SK-N-SH treated with all-trans-retinoic acid at 6 μM for 48 hours (cell line): ENCODE results near the gene SBF2.

Experiments used
- ATAC-seq: fragments of 200-7000 bp; cut with Tn5 transposase; 3 replicates; pipeline ENCODE4 v1.9.1; 2020; ENCODE audit warnings: mild to moderate bottlenecking, moderate library complexity
- ARNTL ChIP-seq: fragments of 450-650 bp; formaldehyde crosslinking; IDR thresholded peaks from 2 replicates; pipeline ENCODE4 v1.5.0; 2020; ENCODE audit warnings: low read depth, mild to moderate bottlenecking, moderate library complexity, borderline replicate concordance
- BACH2 ChIP-seq: fragments of 250-450 bp; sonication (Bioruptor Pico); IDR thresholded peaks from 2 replicates; pipeline ENCODE4 v1.9.0; 2021; ENCODE audit warnings: mild to moderate bottlenecking, borderline replicate concordance
- CSDC2 ChIP-seq: fragments of 250-450 bp; sonication (Bioruptor Pico); IDR thresholded peaks from 2 replicates; pipeline ENCODE4 v1.5.0; 2020; ENCODE audit warnings: mild to moderate bottlenecking, moderate library complexity
- CSRNP3 ChIP-seq: fragments of 250-450 bp; sonication (Bioruptor Pico); IDR thresholded peaks from 2 replicates; pipeline ENCODE4 v1.5.1; 2021; ENCODE audit warnings: mild to moderate bottlenecking, moderate library complexity
- ESRRG ChIP-seq: fragments of 250-450 bp; sonication (Bioruptor Pico); IDR thresholded peaks from 2 replicates; pipeline ENCODE4 v1.6.1; 2021; ENCODE audit warnings: mild to moderate bottlenecking
- GLIS3 ChIP-seq: fragments of 250-450 bp; sonication (Bioruptor Pico); IDR thresholded peaks from 2 replicates; pipeline ENCODE4 v1.5.0; 2020; ENCODE audit warnings: mild to moderate bottlenecking, moderate library complexity
- ISL1 ChIP-seq: fragments of 250-450 bp; sonication (Bioruptor Pico); IDR thresholded peaks from 2 replicates; pipeline ENCODE4 v2.1.2; 2022; ENCODE audit warnings: mild to moderate bottlenecking, moderate library complexity
- OSR1 ChIP-seq: fragments of 250-450 bp; sonication (Bioruptor Pico); IDR thresholded peaks from 2 replicates; pipeline ENCODE4 v1.8.0; 2022; ENCODE audit warnings: moderate library complexity, mild to moderate bottlenecking, inconsistent platforms
- PPARA ChIP-seq: fragments of 250-450 bp; sonication (Bioruptor Pico); IDR thresholded peaks from 2 replicates; pipeline ENCODE4 v1.5.0; 2020; ENCODE audit warnings: mild to moderate bottlenecking, borderline replicate concordance
- SNAI2 ChIP-seq: fragments of 250-450 bp; sonication (Bioruptor Pico); IDR thresholded peaks from 2 replicates; pipeline ENCODE4 v1.5.0; 2020; ENCODE audit warnings: mild to moderate bottlenecking, moderate library complexity
- TCF4 ChIP-seq: fragments of 250-450 bp; sonication (Bioruptor Pico); IDR thresholded peaks from 2 replicates; pipeline ENCODE4 v1.8.0; 2021; ENCODE audit warnings: mild to moderate bottlenecking, moderate library complexity, borderline replicate concordance
- ZC3H10 ChIP-seq: fragments of 250-450 bp; sonication (Bioruptor Pico); IDR thresholded peaks from 2 replicates; pipeline ENCODE4 v1.5.1; 2021; ENCODE audit warnings: mild to moderate bottlenecking, moderate library complexity
- ZFP3 ChIP-seq: fragments of 250-450 bp; sonication (Bioruptor Pico); IDR thresholded peaks from 2 replicates; pipeline ENCODE4 v1.5.0; 2020; ENCODE audit warnings: mild to moderate bottlenecking, moderate library complexity
- ZFP30 ChIP-seq: fragments of 450-650 bp; formaldehyde crosslinking; IDR thresholded peaks from 2 replicates; pipeline ENCODE4 v1.5.0; 2022; ENCODE audit warnings: mild to moderate bottlenecking, moderate library complexity
- ZNF565 ChIP-seq: fragments of 450-650 bp; formaldehyde crosslinking; conservative IDR thresholded peaks from 2 replicates; pipeline ENCODE4 v1.5.0; 2020; ENCODE audit warnings: low read depth, mild to moderate bottlenecking, moderate library complexity
- ZNF70 ChIP-seq: fragments of 450-650 bp; formaldehyde crosslinking; IDR thresholded peaks from 2 replicates; pipeline ENCODE4 v1.5.0; 2020; ENCODE audit warnings: mild to moderate bottlenecking, moderate library complexity
- TF ChIP-seq, protein P1 (sequence below): fragments of 250-450 bp; sonication (Bioruptor Pico); IDR thresholded peaks from 2 replicates; pipeline ENCODE4 v1.8.0; 2020; ENCODE audit warnings: mild to moderate bottlenecking, moderate library complexity, borderline replicate concordance
- TF ChIP-seq, protein P2 (sequence below): fragments of 250-450 bp; sonication (Bioruptor Pico); IDR thresholded peaks from 2 replicates; pipeline ENCODE4 v1.5.0; 2020; ENCODE audit warnings: mild to moderate bottlenecking, moderate library complexity
- TF ChIP-seq, protein P3 (sequence below): fragments of 250-450 bp; sonication (Bioruptor Pico); IDR thresholded peaks from 2 replicates; pipeline ENCODE4 v1.8.0; 2021; ENCODE audit warnings: low read depth, mild to moderate bottlenecking, moderate library complexity, borderline replicate concordance
- TF ChIP-seq, protein P4 (sequence below): fragments of 250-450 bp; sonication (Bioruptor Pico); IDR thresholded peaks from 2 replicates; pipeline ENCODE4 v1.5.1; 2020; ENCODE audit warnings: low read depth, mild to moderate bottlenecking, moderate library complexity

SBF2 gene

DNA sequence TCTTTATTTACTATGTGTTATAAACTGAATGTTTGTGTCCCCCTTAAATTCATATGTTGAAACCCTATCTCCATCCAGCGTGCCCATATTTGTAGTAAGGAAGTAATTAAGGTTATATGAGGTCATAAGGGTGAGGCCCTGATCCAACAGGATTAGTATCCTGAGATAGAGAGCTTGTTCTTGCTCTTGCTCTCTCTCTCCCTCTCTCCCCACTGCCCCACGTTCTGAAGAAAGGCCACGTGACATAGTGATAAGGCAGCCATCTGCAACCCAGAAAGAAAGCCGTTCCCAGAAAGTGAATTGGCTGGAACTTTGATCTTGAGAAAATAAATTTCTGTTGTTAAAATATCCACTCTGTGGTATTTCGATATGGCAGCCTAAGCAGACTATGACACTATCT lies 417.7 kb downstream of the SBF2 start:
- TF ChIP-seq ZFP3 (CRISPR knock-in tag), result no peak
- TF ChIP-seq GLIS3, result no peak
- no peak for TF ChIP-seq ZNF565 (CRISPR knock-in tag)
- TF ChIP-seq, protein P1, sequence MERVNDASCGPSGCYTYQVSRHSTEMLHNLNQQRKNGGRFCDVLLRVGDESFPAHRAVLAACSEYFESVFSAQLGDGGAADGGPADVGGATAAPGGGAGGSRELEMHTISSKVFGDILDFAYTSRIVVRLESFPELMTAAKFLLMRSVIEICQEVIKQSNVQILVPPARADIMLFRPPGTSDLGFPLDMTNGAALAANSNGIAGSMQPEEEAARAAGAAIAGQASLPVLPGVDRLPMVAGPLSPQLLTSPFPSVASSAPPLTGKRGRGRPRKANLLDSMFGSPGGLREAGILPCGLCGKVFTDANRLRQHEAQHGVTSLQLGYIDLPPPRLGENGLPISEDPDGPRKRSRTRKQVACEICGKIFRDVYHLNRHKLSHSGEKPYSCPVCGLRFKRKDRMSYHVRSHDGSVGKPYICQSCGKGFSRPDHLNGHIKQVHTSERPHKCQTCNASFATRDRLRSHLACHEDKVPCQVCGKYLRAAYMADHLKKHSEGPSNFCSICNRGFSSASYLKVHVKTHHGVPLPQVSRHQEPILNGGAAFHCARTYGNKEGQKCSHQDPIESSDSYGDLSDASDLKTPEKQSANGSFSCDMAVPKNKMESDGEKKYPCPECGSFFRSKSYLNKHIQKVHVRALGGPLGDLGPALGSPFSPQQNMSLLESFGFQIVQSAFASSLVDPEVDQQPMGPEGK, result no peak
- TF ChIP-seq ISL1 (CRISPR knock-in tag), result no peak
- TF ChIP-seq ESRRG (CRISPR knock-in tag), result no peak
- ATAC-seq, result no peak

DNA sequence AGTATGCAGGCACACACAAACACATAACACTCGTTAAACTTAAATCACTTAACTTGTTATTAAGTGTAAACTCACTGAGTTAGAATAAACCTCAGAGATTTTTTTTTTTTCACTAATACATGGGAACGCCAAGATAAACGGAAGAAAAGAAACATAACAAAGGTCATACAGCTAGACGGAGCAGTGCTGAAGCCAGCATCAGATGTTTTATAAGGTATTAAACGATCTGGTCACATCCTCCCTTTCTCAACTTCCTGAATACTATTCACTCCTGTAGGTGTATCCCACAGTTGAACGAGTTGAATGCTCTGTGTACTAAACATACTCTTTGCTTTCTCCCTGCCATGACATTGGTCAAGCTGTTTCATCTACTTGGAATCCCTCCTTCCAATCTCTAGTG lies 418.2 kb downstream of the SBF2 start:
- TF ChIP-seq TCF4 (CRISPR knock-in tag) (no peak), SNAI2 (CRISPR knock-in tag) (no peak), BACH2 (CRISPR knock-in tag) (no peak), CSDC2 (no peak)
- TF ChIP-seq, protein P2, sequence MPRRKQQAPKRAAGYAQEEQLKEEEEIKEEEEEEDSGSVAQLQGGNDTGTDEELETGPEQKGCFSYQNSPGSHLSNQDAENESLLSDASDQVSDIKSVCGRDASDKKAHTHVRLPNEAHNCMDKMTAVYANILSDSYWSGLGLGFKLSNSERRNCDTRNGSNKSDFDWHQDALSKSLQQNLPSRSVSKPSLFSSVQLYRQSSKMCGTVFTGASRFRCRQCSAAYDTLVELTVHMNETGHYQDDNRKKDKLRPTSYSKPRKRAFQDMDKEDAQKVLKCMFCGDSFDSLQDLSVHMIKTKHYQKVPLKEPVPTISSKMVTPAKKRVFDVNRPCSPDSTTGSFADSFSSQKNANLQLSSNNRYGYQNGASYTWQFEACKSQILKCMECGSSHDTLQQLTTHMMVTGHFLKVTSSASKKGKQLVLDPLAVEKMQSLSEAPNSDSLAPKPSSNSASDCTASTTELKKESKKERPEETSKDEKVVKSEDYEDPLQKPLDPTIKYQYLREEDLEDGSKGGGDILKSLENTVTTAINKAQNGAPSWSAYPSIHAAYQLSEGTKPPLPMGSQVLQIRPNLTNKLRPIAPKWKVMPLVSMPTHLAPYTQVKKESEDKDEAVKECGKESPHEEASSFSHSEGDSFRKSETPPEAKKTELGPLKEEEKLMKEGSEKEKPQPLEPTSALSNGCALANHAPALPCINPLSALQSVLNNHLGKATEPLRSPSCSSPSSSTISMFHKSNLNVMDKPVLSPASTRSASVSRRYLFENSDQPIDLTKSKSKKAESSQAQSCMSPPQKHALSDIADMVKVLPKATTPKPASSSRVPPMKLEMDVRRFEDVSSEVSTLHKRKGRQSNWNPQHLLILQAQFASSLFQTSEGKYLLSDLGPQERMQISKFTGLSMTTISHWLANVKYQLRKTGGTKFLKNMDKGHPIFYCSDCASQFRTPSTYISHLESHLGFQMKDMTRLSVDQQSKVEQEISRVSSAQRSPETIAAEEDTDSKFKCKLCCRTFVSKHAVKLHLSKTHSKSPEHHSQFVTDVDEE (CRISPR knock-in tag), result no peak
- TF ChIP-seq, protein P1, result no peak
- TF ChIP-seq, protein P3, sequence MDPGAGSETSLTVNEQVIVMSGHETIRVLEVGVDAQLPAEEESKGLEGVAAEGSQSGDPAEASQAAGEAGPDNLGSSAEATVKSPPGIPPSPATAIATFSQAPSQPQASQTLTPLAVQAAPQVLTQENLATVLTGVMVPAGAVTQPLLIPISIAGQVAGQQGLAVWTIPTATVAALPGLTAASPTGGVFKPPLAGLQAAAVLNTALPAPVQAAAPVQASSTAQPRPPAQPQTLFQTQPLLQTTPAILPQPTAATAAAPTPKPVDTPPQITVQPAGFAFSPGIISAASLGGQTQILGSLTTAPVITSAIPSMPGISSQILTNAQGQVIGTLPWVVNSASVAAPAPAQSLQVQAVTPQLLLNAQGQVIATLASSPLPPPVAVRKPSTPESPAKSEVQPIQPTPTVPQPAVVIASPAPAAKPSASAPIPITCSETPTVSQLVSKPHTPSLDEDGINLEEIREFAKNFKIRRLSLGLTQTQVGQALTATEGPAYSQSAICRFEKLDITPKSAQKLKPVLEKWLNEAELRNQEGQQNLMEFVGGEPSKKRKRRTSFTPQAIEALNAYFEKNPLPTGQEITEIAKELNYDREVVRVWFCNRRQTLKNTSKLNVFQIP (CRISPR knock-in tag), result no peak
- TF ChIP-seq, protein P4, sequence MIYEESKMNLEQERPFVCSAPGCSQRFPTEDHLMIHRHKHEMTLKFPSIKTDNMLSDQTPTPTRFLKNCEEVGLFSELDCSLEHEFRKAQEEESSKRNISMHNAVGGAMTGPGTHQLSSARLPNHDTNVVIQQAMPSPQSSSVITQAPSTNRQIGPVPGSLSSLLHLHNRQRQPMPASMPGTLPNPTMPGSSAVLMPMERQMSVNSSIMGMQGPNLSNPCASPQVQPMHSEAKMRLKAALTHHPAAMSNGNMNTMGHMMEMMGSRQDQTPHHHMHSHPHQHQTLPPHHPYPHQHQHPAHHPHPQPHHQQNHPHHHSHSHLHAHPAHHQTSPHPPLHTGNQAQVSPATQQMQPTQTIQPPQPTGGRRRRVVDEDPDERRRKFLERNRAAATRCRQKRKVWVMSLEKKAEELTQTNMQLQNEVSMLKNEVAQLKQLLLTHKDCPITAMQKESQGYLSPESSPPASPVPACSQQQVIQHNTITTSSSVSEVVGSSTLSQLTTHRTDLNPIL, result no peak
- TF ChIP-seq, all 23 proteins: peak for 0

GRCh38 chr11:9875399-9875798 lies 418.6 kb downstream of the SBF2 start:
- TF ChIP-seq ZNF565 (CRISPR knock-in tag) (no peak), ARNTL (no peak), ZFP30 (CRISPR knock-in tag) (no peak), ESRRG (CRISPR knock-in tag) (no peak), ISL1 (CRISPR knock-in tag) (no peak), SNAI2 (CRISPR knock-in tag) (no peak), PPARA (CRISPR knock-in tag) (no peak), ZC3H10 (CRISPR knock-in tag) (no peak), CSDC2 (no peak)
- TF ChIP-seq, protein P1, result no peak
- ATAC-seq, result no peak

More for the DNA sequence above, 418.2 kb downstream of the SBF2 start:
- no peak for ATAC-seq

DNA sequence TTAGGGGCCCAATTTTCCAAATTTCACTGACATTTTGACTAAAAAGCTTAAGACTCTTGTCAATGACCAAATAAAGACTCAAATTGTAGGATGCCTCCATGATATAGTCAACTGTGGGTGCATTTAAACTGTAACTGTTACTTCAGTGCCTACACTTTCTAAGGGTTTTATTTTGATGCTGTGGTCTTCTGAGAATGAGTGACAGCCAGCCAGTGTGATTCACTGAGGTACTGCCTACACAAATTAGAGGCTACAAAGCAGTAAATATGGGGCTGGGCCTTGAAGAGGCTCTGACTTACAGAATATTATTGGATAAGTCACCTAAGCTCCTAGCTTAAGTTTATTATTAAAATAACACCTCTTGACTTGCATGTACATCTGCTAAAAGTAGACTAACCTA lies 419.6 kb downstream of the SBF2 start:
- no peak for ATAC-seq
- TF ChIP-seq ARNTL (no peak), CSRNP3 (CRISPR knock-in tag) (no peak), ISL1 (CRISPR knock-in tag) (no peak), PPARA (CRISPR knock-in tag) (no peak), BACH2 (CRISPR knock-in tag) (no peak), ESRRG (CRISPR knock-in tag) (no peak), ZNF70 (no peak), ZFP30 (CRISPR knock-in tag) (no peak), SNAI2 (CRISPR knock-in tag) (no peak), OSR1 (CRISPR knock-in tag) (no peak)
- TF ChIP-seq, protein P3 (CRISPR knock-in tag), result no peak
- TF ChIP-seq, all 23 proteins: peak for 0
